ENCODE results near the gene SLC25A1. TPM values are rescaled to one million over a fixed set of nuclear protein-coding genes. Genes with fewer than 3 reads are reported as not detected.
"Not testable (repeated sequence)": the region's sequence is repeated elsewhere in the genome, so short reads cannot be mapped to it uniquely, and the experiment has no call there.

The SLC25A1 gene
- total RNA-seq, 1 donor from 2014 or later = 54.8 TPM

DNA sequence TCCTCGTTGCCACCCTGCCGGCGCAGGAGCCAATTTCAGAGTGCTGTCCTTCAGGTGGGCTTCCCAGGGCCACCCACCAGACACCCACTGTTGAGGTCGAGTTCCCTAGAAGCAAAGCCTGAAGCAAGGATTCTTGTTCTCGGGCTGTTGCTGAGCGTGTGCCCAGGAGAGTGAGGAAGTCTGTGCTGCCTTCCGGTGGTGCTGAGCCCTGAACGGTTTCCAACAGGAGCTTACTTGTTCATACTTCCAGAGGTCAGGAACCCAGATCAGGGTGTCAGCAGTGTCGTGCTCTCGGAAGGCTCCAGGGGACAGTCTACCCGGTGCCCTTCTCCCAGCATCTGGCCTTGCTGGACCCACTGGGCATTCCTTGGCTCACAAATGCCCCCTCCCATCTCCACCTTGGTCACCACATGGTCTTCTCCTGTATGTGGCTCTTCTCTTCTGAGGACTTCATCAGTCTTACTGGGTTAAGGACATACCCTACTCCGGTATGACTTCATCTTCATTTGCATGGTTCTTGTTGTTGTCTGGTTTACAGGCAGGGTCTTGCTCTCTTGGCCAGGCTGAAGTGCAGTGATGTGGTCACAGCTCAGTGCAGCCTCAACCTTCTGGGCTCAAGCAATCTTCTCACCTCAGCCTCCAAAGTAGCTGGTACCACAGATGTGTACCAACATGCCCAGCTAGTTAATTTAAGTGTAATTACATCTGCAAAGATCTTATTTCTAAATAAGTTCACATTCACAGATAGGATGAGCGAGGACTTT lies 11.2 kb downstream of the SLC25A1 start:
- peaks cover 6% of the 10 kb centered on the region for H3K4me1 Mint-ChIP-seq (ENCODE audit: low read depth, unreplicated experiment)
- peaks cover 29% of the 10 kb centered on the region for H3K27me3 Mint-ChIP-seq (ENCODE audit: unreplicated experiment)
- TF ChIP-seq, protein P1, sequence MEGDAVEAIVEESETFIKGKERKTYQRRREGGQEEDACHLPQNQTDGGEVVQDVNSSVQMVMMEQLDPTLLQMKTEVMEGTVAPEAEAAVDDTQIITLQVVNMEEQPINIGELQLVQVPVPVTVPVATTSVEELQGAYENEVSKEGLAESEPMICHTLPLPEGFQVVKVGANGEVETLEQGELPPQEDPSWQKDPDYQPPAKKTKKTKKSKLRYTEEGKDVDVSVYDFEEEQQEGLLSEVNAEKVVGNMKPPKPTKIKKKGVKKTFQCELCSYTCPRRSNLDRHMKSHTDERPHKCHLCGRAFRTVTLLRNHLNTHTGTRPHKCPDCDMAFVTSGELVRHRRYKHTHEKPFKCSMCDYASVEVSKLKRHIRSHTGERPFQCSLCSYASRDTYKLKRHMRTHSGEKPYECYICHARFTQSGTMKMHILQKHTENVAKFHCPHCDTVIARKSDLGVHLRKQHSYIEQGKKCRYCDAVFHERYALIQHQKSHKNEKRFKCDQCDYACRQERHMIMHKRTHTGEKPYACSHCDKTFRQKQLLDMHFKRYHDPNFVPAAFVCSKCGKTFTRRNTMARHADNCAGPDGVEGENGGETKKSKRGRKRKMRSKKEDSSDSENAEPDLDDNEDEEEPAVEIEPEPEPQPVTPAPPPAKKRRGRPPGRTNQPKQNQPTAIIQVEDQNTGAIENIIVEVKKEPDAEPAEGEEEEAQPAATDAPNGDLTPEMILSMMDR (IDR thresholded peaks at IDR 0.05; ENCODE audit: partially characterized antibody, unreplicated experiment) = no peak

DNA sequence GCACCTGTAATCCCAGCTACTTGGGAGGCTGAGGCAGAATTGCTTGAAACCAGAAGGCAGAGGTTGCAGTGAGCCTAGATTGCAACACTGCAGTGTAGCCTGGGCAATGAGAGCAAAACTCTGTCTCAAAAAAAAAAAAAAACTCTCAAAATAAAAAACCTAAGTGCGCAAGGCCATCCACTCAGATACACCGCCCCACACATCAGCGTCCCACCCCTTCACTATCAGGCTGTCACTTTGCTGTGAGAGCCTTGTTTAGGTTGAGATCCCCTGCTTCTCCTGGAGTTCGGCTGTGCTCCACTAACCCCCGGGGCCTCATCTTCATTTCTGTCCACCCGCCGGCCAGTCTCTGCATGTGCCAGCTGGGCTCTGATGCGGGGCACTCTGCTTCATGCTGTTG lies 12.1 kb downstream of the SLC25A1 start:
- Mint-ChIP-seq H3K36me3 (ENCODE audit: unreplicated experiment) (no peaks in the 10 kb centered on the region), H3K4me3 (ENCODE audit: unreplicated experiment) (no peak overlapping the region), H3K27me3 (ENCODE audit: unreplicated experiment) (peaks cover 27% of the 10 kb centered on the region), H3K4me1 (ENCODE audit: low read depth, unreplicated experiment) (peaks cover 3% of the 10 kb centered on the region), H3K27ac (ENCODE audit: unreplicated experiment) (no peak overlapping the region), H3K9me3 (ENCODE audit: unreplicated experiment) (peaks cover 17% of the 10 kb centered on the region)
- TF ChIP-seq, protein P1 (IDR thresholded peaks at IDR 0.05; ENCODE audit: partially characterized antibody, unreplicated experiment) = no peak
- no peak for DNase-seq

More for the DNA sequence above, 11.2 kb downstream of the SLC25A1 start:
- DNase-seq = no peak
- H3K27ac Mint-ChIP-seq (ENCODE audit: unreplicated experiment) = no peak overlapping the region
- no peaks in the 10 kb centered on the region for H3K36me3 Mint-ChIP-seq (ENCODE audit: unreplicated experiment)
- H3K9me3 Mint-ChIP-seq (ENCODE audit: unreplicated experiment) = peaks cover 17% of the 10 kb centered on the region
- H3K4me3 Mint-ChIP-seq (ENCODE audit: unreplicated experiment) = no peak overlapping the region

- Mint-ChIP-seq H3K27me3 (ENCODE audit: unreplicated experiment) (peaks cover 18% of the 10 kb centered on the region), H3K9me3 (ENCODE audit: unreplicated experiment) (peaks cover 10% of the 10 kb centered on the region), H3K4me1 (ENCODE audit: low read depth, unreplicated experiment) (no peaks in the 10 kb centered on the region), H3K4me3 (ENCODE audit: unreplicated experiment) (no peak overlapping the region), H3K36me3 (ENCODE audit: unreplicated experiment) (no peaks in the 10 kb centered on the region), H3K27ac (ENCODE audit: unreplicated experiment) (no peak overlapping the region)
- DNase-seq = no peak
- TF ChIP-seq, protein P1 (IDR thresholded peaks at IDR 0.05; ENCODE audit: partially characterized antibody, unreplicated experiment) = no peak
Observed at GRCh38 chr22:19164425-19164824, 14.1 kb downstream of the SLC25A1 start.

- DNase-seq; H3K9me3 Mint-ChIP-seq (ENCODE audit: unreplicated experiment); H3K4me1 Mint-ChIP-seq (ENCODE audit: low read depth, unreplicated experiment); H3K4me3 Mint-ChIP-seq (ENCODE audit: unreplicated experiment); H3K27ac Mint-ChIP-seq (ENCODE audit: unreplicated experiment); H3K27me3 Mint-ChIP-seq (ENCODE audit: unreplicated experiment); H3K36me3 Mint-ChIP-seq (ENCODE audit: unreplicated experiment): not testable (repeated sequence)
Observed at GRCh38 chr22:19158649-19159048, 19.9 kb downstream of the SLC25A1 start.

- H3K9me3 Mint-ChIP-seq (ENCODE audit: unreplicated experiment); H3K36me3 Mint-ChIP-seq (ENCODE audit: unreplicated experiment); H3K27ac Mint-ChIP-seq (ENCODE audit: unreplicated experiment); H3K4me1 Mint-ChIP-seq (ENCODE audit: low read depth, unreplicated experiment); H3K4me3 Mint-ChIP-seq (ENCODE audit: unreplicated experiment); DNase-seq: not testable (repeated sequence)
- peaks cover 13% of the 10 kb centered on the region for H3K27me3 Mint-ChIP-seq (ENCODE audit: unreplicated experiment)
Observed at GRCh38 chr22:19156109-19156508, 22.4 kb downstream of the SLC25A1 start.
